ENCODE results near the gene CINP.

GRCh38 chr14:102319351-102320032 lies 43.2 kb downstream of the CINP start, which contains the start of gene ZNF839:
- TF ChIP-seq CTCF (IDR thresholded peaks at IDR 0.05) (no peak), POLR2A (IDR thresholded peaks at IDR 0.05) (no peak)
